KOPT-K1 (cell line): ENCODE results near the gene RAB40B.

Experiments used
- H3K27ac ChIP-seq: fragments of 200-600 bp; sonication (generic); 2 replicates; pipeline ENCODE4 v1.5.1; 2016; ENCODE audit warnings: antibody characterized with exemption, mild to moderate bottlenecking, low read depth, low read length; ENCODE audit not compliant: poor library complexity, severe bottlenecking
- H3K36me3 ChIP-seq: fragments of 200-600 bp; sonication (generic); 2 replicates; pipeline ENCODE4 v1.5.1; 2017; ENCODE audit warnings: antibody characterized with exemption, mild to moderate bottlenecking, low read length, moderate library complexity; ENCODE audit not compliant: insufficient read depth
- H3K9me3 ChIP-seq: fragments of 200-600 bp; sonication (generic); 2 replicates; pipeline ENCODE4 v1.5.1; 2017; ENCODE audit warnings: antibody characterized with exemption, low read length, mild to moderate bottlenecking; ENCODE audit not compliant: insufficient read depth, poor library complexity, severe bottlenecking

The RAB40B gene

GRCh38 chr17:82703036-82703745 lies 4.7 kb upstream of the RAB40B start:
- no peaks in the 10 kb centered on the region for H3K36me3 ChIP-seq
- no peaks in the 10 kb centered on the region for H3K9me3 ChIP-seq
- no peak overlapping the region for H3K27ac ChIP-seq

- Histone ChIP-seq H3K9me3 (no peaks in the 10 kb centered on the region), H3K36me3 (no peaks in the 10 kb centered on the region), H3K27ac (no peak overlapping the region)
Measured at GRCh38 chr17:82702231-82702927, 3.9 kb upstream of the RAB40B start.

- peaks cover 26% of the 10 kb centered on the region for H3K9me3 ChIP-seq
- H3K27ac ChIP-seq = no peak overlapping the region
- H3K36me3 ChIP-seq = no peaks in the 10 kb centered on the region
Measured at GRCh38 chr17:82699551-82699950, 1.1 kb upstream of the RAB40B start.

- peaks cover 32% of the 10 kb centered on the region for H3K9me3 ChIP-seq
- no peaks in the 10 kb centered on the region for H3K36me3 ChIP-seq
- H3K27ac ChIP-seq = no peak overlapping the region
Measured at GRCh38 chr17:82698974-82699442, 510 bp upstream of the RAB40B start.

- H3K36me3 ChIP-seq = no peaks in the 10 kb centered on the region
- peaks cover 42% of the 10 kb centered on the region for H3K9me3 ChIP-seq
- no peak overlapping the region for H3K27ac ChIP-seq
Measured at GRCh38 chr17:82697808-82698064, 762 bp downstream of the RAB40B start.

GRCh38 chr17:82696916-82697807 lies 1.3 kb downstream of the RAB40B start:
- Histone ChIP-seq H3K9me3 (peaks cover 42% of the 10 kb centered on the region), H3K27ac (no peak overlapping the region), H3K36me3 (no peaks in the 10 kb centered on the region)

GRCh38 chr17:82696259-82696658 lies 2.2 kb downstream of the RAB40B start:
- Histone ChIP-seq H3K27ac (no peak overlapping the region), H3K36me3 (no peaks in the 10 kb centered on the region), H3K9me3 (peaks cover 42% of the 10 kb centered on the region)

GRCh38 chr17:82694647-82695046 lies 3.9 kb downstream of the RAB40B start:
- H3K27ac ChIP-seq = no peak overlapping the region
- H3K36me3 ChIP-seq = no peaks in the 10 kb centered on the region
- peaks cover 42% of the 10 kb centered on the region for H3K9me3 ChIP-seq

- Histone ChIP-seq H3K36me3 (no peaks in the 10 kb centered on the region), H3K27ac (no peak overlapping the region), H3K9me3 (peaks cover 42% of the 10 kb centered on the region)
Measured at GRCh38 chr17:82693168-82693867, 5.2 kb downstream of the RAB40B start.

GRCh38 chr17:82692268-82692667 lies 6.2 kb downstream of the RAB40B start:
- H3K36me3 ChIP-seq = no peaks in the 10 kb centered on the region
- H3K9me3 ChIP-seq = peaks cover 42% of the 10 kb centered on the region
- no peak overlapping the region for H3K27ac ChIP-seq

- Histone ChIP-seq H3K36me3 (no peaks in the 10 kb centered on the region), H3K9me3 (peaks cover 37% of the 10 kb centered on the region), H3K27ac (no peak overlapping the region)
Measured at GRCh38 chr17:82691714-82692113, 6.8 kb downstream of the RAB40B start.

- H3K36me3 ChIP-seq = no peaks in the 10 kb centered on the region
- peaks cover 29% of the 10 kb centered on the region for H3K9me3 ChIP-seq
- no peak overlapping the region for H3K27ac ChIP-seq
Measured at GRCh38 chr17:82690786-82691489, 7.6 kb downstream of the RAB40B start.

- no peak overlapping the region for H3K27ac ChIP-seq
- H3K36me3 ChIP-seq = no peaks in the 10 kb centered on the region
- H3K9me3 ChIP-seq = peaks cover 11% of the 10 kb centered on the region
Measured at GRCh38 chr17:82689077-82689476, 9.4 kb downstream of the RAB40B start.

- H3K9me3 ChIP-seq = no peaks in the 10 kb centered on the region
- H3K27ac ChIP-seq = no peak overlapping the region
- H3K36me3 ChIP-seq = no peaks in the 10 kb centered on the region
Measured at GRCh38 chr17:82687871-82688270, 10.6 kb downstream of the RAB40B start.
